ENCODE results near the gene CD4.
A peak's percentile ranks its signal among the peaks of the same experiment; 100 is the strongest.

Gene CD4

GRCh38 chr12:6771091-6771495 lies 18.2 kb upstream of the CD4 start:
- no peaks in the 10 kb centered on the region for H3K9me3 ChIP-seq (ENCODE audit: control insufficient read depth, insufficient read depth, low read depth, low read length)
- TF ChIP-seq ZNF600 (tag by site-specific recombination; IDR thresholded peaks at IDR 0.05) (peak; percentile 54; the same call in 1 of the 2 replicates), ZNF488 (tag by site-specific recombination; IDR thresholded peaks at IDR 0.05) (no peak)
- H3K36me3 ChIP-seq (ENCODE audit: control insufficient read depth in 2 of 2, insufficient read depth in 1 of 2, low read length in 2 of 2): peaks cover 11 to 26% of the 10 kb centered on the region in 2 experiments; a peak in 2 of 3 replicates
- peaks cover 13% of the 10 kb centered on the region for H3K4me1 ChIP-seq (ENCODE audit: control insufficient read depth, insufficient read depth, low read length)
- ChIA-PET POLR2A (interaction anchor here (0.5 to 4.7 kb wide), 5 partner anchors 18 to 172 kb away, joined by 3 to 42 read pairs (median 3); partner anchors contain the start of genes C12orf57, CDCA3, MLF2 and RNU7-1), CTCF (interaction anchor here (0.8 to 7.8 kb wide), 3 partner anchors 17 to 55 kb away, joined by 3 to 140 read pairs (median 4); partner anchors contain the start of gene MLF2)
- H3K27ac ChIP-seq (ENCODE audit: extremely low read depth, low read depth, low read length): no peak overlapping the region
- H3K4me3 ChIP-seq (ENCODE audit: low read depth, low read length): no peak overlapping the region

GRCh38 chr12:6771509-6772330 lies 17.6 kb upstream of the CD4 start:
- TF ChIP-seq ZNF18 (tag by site-specific recombination; IDR thresholded peaks at IDR 0.05) (no peak), ZNF664 (tag by site-specific recombination; IDR thresholded peaks at IDR 0.05) (peak; percentile 96)
- POLR2A ChIA-PET: interaction anchor here (1.0 to 4.7 kb wide), 3 partner anchors 19 to 80 kb away, joined by 3 to 42 read pairs (median 6); partner anchors contain the start of genes CDCA3, MLF2 and USP5
- CTCF ChIA-PET: interaction anchor here (0.7 to 7.8 kb wide), 5 partner anchors 18 to 108 kb away, joined by 3 to 140 read pairs (median 3); partner anchors contain the start of gene MLF2
- Histone ChIP-seq H3K9me3 (ENCODE audit: control insufficient read depth, insufficient read depth, low read depth, low read length) (no peaks in the 10 kb centered on the region), H3K4me1 (ENCODE audit: control insufficient read depth, insufficient read depth, low read length) (peaks cover 13% of the 10 kb centered on the region), H3K27ac (ENCODE audit: extremely low read depth, low read depth, low read length) (no peak overlapping the region), H3K4me3 (ENCODE audit: low read depth, low read length) (no peak overlapping the region), H3K36me3 (ENCODE audit: control insufficient read depth in 2 of 2, insufficient read depth in 1 of 2, low read length in 2 of 2) (peaks cover 11 to 26% of the 10 kb centered on the region in 2 experiments; a peak in 2 of 3 replicates)

DNA sequence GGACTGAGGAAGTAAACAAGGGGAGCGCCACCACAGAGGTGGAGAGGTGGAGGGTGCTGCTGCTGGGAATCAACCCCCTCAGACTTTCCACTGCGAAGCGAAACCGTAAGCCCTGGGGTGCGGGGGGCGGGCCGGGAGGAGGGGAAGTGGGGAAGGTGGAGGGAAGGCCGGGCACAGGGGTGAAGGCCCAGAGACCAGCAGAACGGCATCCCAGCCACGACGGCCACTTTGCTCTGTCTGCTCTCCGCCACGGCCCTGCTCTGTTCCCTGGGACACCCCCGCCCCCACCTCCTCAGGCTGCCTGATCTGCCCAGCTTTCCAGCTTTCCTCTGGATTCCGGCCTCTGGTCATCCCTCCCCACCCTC lies 17.0 kb upstream of the CD4 start, which contains the start of gene LAG3:
Gene LAG3 (plus strand): TSS at position 190 of the 365 bp plus-strand sequence. CDS start 333 bp downstream, outside the sequence.
- POLR2A ChIA-PET: interaction anchor here (1.9 to 4.7 kb wide), 2 partner anchors 19 to 80 kb away, joined by 6 to 42 read pairs; partner anchors contain the start of genes CDCA3, MLF2 and USP5
- CTCF ChIA-PET: interaction anchor here (0.7 to 7.8 kb wide), 5 partner anchors 18 to 109 kb away, joined by 3 to 140 read pairs (median 4); partner anchors contain the start of gene MLF2
- Histone ChIP-seq H3K4me3 (ENCODE audit: low read depth, low read length) (no peak within 1 kb of the TSS), H3K4me1 (ENCODE audit: control insufficient read depth, insufficient read depth, low read length) (peaks cover 13% of the 10 kb centered on the region), H3K36me3 (ENCODE audit: control insufficient read depth in 2 of 2, insufficient read depth in 1 of 2, low read length in 2 of 2) (peaks cover 11 to 26% of the 10 kb centered on the region in 2 experiments; a peak in 2 of 3 replicates), H3K9me3 (ENCODE audit: control insufficient read depth, insufficient read depth, low read depth, low read length) (no peaks in the 10 kb centered on the region), H3K27ac (ENCODE audit: extremely low read depth, low read depth, low read length) (no peak within 1 kb of the TSS)
- TF ChIP-seq PBX3 (CRISPR knock-in tag; IDR thresholded peaks at IDR 0.05): no peak
- TF ChIP-seq GLIS1 (tag by site-specific recombination; IDR thresholded peaks at IDR 0.05): peak; percentile 20; the same call in 1 of the 2 replicates
- TF ChIP-seq ZNF501 (tag by site-specific recombination; IDR thresholded peaks at IDR 0.05): no peak
- TF ChIP-seq, protein P1, sequence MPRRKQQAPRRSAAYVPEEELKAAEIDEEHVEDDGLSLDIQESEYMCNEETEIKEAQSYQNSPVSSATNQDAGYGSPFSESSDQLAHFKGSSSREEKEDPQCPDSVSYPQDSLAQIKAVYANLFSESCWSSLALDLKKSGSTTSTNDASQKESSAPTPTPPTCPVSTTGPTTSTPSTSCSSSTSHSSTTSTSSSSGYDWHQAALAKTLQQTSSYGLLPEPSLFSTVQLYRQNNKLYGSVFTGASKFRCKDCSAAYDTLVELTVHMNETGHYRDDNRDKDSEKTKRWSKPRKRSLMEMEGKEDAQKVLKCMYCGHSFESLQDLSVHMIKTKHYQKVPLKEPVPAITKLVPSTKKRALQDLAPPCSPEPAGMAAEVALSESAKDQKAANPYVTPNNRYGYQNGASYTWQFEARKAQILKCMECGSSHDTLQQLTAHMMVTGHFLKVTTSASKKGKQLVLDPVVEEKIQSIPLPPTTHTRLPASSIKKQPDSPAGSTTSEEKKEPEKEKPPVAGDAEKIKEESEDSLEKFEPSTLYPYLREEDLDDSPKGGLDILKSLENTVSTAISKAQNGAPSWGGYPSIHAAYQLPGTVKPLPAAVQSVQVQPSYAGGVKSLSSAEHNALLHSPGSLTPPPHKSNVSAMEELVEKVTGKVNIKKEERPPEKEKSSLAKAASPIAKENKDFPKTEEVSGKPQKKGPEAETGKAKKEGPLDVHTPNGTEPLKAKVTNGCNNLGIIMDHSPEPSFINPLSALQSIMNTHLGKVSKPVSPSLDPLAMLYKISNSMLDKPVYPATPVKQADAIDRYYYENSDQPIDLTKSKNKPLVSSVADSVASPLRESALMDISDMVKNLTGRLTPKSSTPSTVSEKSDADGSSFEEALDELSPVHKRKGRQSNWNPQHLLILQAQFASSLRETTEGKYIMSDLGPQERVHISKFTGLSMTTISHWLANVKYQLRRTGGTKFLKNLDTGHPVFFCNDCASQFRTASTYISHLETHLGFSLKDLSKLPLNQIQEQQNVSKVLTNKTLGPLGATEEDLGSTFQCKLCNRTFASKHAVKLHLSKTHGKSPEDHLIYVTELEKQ (tag by site-specific recombination; IDR thresholded peaks at IDR 0.05; ENCODE audit: borderline replicate concordance): no peak
- no peak for TF ChIP-seq ZNF324 (tag by site-specific recombination; IDR thresholded peaks at IDR 0.05)
- TF ChIP-seq, protein P2, sequence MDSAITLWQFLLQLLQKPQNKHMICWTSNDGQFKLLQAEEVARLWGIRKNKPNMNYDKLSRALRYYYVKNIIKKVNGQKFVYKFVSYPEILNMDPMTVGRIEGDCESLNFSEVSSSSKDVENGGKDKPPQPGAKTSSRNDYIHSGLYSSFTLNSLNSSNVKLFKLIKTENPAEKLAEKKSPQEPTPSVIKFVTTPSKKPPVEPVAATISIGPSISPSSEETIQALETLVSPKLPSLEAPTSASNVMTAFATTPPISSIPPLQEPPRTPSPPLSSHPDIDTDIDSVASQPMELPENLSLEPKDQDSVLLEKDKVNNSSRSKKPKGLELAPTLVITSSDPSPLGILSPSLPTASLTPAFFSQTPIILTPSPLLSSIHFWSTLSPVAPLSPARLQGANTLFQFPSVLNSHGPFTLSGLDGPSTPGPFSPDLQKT (IDR thresholded peaks at IDR 0.05; ENCODE audit: borderline replicate concordance, low read depth, low read length): no peak
- no peak for TF ChIP-seq ZSCAN30 (tag by site-specific recombination; IDR thresholded peaks at IDR 0.05)
- peak; percentile 15; the same call in 1 of the 2 replicates for TF ChIP-seq GLIS2 (tag by site-specific recombination; IDR thresholded peaks at IDR 0.05)
- TF ChIP-seq ZNF311 (tag by site-specific recombination; IDR thresholded peaks at IDR 0.05; ENCODE audit: borderline replicate concordance): no peak
- no peak for TF ChIP-seq ZNF513 (tag by site-specific recombination; IDR thresholded peaks at IDR 0.05)
- TF ChIP-seq ZNF341 (tag by site-specific recombination; IDR thresholded peaks at IDR 0.05; ENCODE audit: low read depth): no peak
- peak; percentile 24; the same call in 1 of the 2 replicates for TF ChIP-seq ZNF600 (tag by site-specific recombination; IDR thresholded peaks at IDR 0.05)
